Smooth muscle cell (in vitro differentiated cells): Measurements from ENCODE around the gene ARHGAP45. TPM values are rescaled to one million over a fixed set of nuclear protein-coding genes. Genes with fewer than 3 reads are reported as not detected.

Source experiments
- DNase-seq: peaks from one replicate; lab custom pipeline; 2025; ENCODE audit not compliant: unreplicated experiment; lab: John Stamatoyannopoulos, UW
- H2AFZ ChIP-seq: fragments of 200-600 bp; sonication (generic); 2 replicates; pipeline ENCODE4 v1.6.0; 2016; ENCODE audit warnings: antibody characterized with exemption, low read depth, mild to moderate bottlenecking
- H3F3A ChIP-seq: fragments of 200-600 bp; sonication (generic); 2 replicates; pipeline ENCODE4 v1.6.0; 2017; ENCODE audit warnings: antibody characterized with exemption, low read depth
- H3K27ac ChIP-seq: fragments of 200-600 bp; sonication (generic); 2 replicates; pipeline ENCODE4 v1.5.1; 2016; ENCODE audit warnings: low read depth, mild to moderate bottlenecking
- H3K27me3 ChIP-seq: fragments of 200-600 bp; sonication (generic); 2 replicates; pipeline ENCODE4 v1.6.1; 2016; ENCODE audit warnings: low read depth, mild to moderate bottlenecking
- H3K36me3 ChIP-seq: fragments of 200-600 bp; sonication (generic); 2 replicates; pipeline ENCODE4 v1.5.1; 2016; ENCODE audit warnings: low read depth
- H3K4me1 ChIP-seq: fragments of 200-600 bp; sonication (generic); 2 replicates; pipeline ENCODE4 v1.5.1; 2016; ENCODE audit warnings: low read depth
- H3K4me2 ChIP-seq: fragments of 200-600 bp; sonication (generic); 2 replicates; pipeline ENCODE4 v1.6.0; 2016; ENCODE audit warnings: mild to moderate bottlenecking
- H3K4me3 ChIP-seq: fragments of 200-600 bp; sonication (generic); 2 replicates; pipeline ENCODE4 v1.5.1; 2016; ENCODE audit warnings: mild to moderate bottlenecking
- H3K79me2 ChIP-seq: fragments of 200-600 bp; sonication (generic); 2 replicates; pipeline ENCODE4 v1.6.0; 2016; ENCODE audit warnings: low read depth, mild to moderate bottlenecking
- H3K9ac ChIP-seq: fragments of 200-600 bp; sonication (generic); 2 replicates; pipeline ENCODE4 v1.6.0; 2016; ENCODE audit warnings: low read depth
- H3K9me3 ChIP-seq: fragments of 200-600 bp; sonication (generic); replicated peaks from 2 replicates; pipeline ENCODE4 v1.5.1; 2016; ENCODE audit warnings: low read depth
- H4K20me1 ChIP-seq: fragments of 200-600 bp; sonication (generic); 2 replicates; pipeline ENCODE4 v1.6.0; 2016; ENCODE audit warnings: low read depth
- CTCF ChIP-seq: fragments of 200-600 bp; sonication (generic); IDR thresholded peaks from 2 replicates; pipeline ENCODE4 v1.5.1; 2017; ENCODE audit warnings: borderline replicate concordance, mild to moderate bottlenecking, antibody characterized with exemption; ENCODE audit not compliant: insufficient read depth, poor library complexity, severe bottlenecking
- WGBS: methylation state at CpG from one replicate; pipeline ENCODE4 v1.1.7; 2016; ENCODE audit warnings: low lambda C conversion rate; 5-methylcytosine and 5-hydroxymethylcytosine counted together
- polyA plus RNA-seq: library from polyadenylated mRNA; unstranded; fragments of >200 nt; fragmentation: Nextera tagmentation; extraction: Ambion mirVana; gene quantifications from 2 replicates; pipeline ENCODE4 v1.2.1, GENCODE V29; 2016
- total RNA-seq: library from RNA; depleted of rRNA; stranded (reverse); fragments of >200 nt; gene quantifications from 2 replicates; pipeline ENCODE4 v1.2.3, GENCODE V29; 2014

ARHGAP45 gene
- total and polyA plus RNA-seq, 2 experiments from 2014 or later, result 4.4 to 8.0 TPM

DNA sequence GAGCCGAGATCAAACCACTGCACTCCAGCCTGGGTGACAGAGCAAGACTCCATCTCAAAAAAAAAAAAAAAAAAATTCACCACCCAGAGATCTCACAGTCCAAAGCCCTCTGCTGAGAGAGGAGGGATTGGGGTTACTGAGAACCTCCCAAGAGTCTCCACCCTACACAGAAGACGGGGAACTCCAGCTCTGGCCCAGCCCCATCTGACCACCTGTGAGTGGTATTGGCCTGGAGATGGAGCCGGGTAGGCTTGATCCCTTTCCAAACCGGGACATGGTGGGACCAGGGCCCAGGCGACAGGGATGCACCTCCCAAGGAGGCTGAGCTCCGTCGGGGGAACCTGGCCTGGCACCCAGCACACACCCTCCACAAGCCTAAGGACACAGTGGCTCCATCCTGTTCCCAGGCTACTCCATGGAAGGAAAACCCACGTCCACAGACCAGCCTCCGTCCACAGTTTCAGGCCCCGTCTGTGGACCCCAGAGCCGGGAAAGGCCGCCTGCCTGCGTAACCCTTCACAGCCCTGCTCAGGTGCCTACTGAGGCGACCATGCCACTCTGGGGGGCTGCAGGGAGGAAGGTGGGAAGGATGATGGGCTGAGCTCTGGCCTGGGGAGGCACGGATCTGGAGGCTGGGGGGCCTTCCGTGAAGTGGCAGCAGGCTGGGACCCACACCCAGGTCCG is 47.9 kb upstream of the ARHGAP45 start:
- no peaks in the 10 kb centered on the region for H3K27me3 ChIP-seq
- H3K27ac ChIP-seq, result peak overlapping the region; percentile 11
- TF ChIP-seq CTCF, result no peak
- H2AFZ ChIP-seq, result no peak overlapping the region
- H3K9ac ChIP-seq, result peak overlapping the region; percentile 97
- WGBS, result 84% methylated on average over 17 of the region's 17 CpGs
- peaks cover 10% of the 10 kb centered on the region for H3F3A ChIP-seq
- no peaks in the 10 kb centered on the region for H3K36me3 ChIP-seq
- no peaks in the 10 kb centered on the region for H3K9me3 ChIP-seq
- peaks cover 66% of the 10 kb centered on the region for H4K20me1 ChIP-seq
- H3K4me2 ChIP-seq, result peak overlapping the region; percentile 96
- peak overlapping the region; percentile 87 for H3K4me3 ChIP-seq
- peaks cover 65% of the 10 kb centered on the region for H3K79me2 ChIP-seq
- DNase-seq, result no peak
- H3K4me1 ChIP-seq, result peaks cover 27% of the 10 kb centered on the region

DNA sequence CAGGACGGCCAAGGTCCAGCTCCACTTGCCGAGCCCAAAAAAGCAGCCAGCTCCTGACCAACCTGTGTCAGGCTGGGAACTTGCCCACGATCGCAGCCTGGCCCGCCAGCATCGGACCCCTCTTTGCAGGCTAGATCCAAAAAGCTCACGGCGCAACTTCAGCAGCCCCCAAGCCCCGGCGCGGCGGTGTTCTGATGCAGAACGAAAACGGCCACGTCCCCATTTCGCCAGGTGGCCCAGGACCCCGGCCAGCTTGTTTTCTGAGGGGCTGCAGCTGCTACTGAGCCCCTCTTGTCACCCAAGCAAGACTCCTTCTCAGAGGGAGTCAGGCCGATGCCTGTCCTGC is 47.4 kb upstream of the ARHGAP45 start:
- peaks cover 10% of the 10 kb centered on the region for H3F3A ChIP-seq
- peaks cover 27% of the 10 kb centered on the region for H3K4me1 ChIP-seq
- no peaks in the 10 kb centered on the region for H3K36me3 ChIP-seq
- H3K27ac ChIP-seq, result peak overlapping the region; percentile 95
- H4K20me1 ChIP-seq, result peaks cover 60% of the 10 kb centered on the region
- peak overlapping the region; percentile 87 for H3K4me3 ChIP-seq
- no peak for DNase-seq
- H2AFZ ChIP-seq, result no peak overlapping the region
- no peaks in the 10 kb centered on the region for H3K9me3 ChIP-seq
- H3K27me3 ChIP-seq, result no peaks in the 10 kb centered on the region
- H3K79me2 ChIP-seq, result peaks cover 60% of the 10 kb centered on the region
- TF ChIP-seq CTCF, result no peak
- H3K4me2 ChIP-seq, result peak overlapping the region; percentile 96
- WGBS, result 83% methylated on average over 18 of the region's 18 CpGs
- H3K9ac ChIP-seq, result peak overlapping the region; percentile 97

DNA sequence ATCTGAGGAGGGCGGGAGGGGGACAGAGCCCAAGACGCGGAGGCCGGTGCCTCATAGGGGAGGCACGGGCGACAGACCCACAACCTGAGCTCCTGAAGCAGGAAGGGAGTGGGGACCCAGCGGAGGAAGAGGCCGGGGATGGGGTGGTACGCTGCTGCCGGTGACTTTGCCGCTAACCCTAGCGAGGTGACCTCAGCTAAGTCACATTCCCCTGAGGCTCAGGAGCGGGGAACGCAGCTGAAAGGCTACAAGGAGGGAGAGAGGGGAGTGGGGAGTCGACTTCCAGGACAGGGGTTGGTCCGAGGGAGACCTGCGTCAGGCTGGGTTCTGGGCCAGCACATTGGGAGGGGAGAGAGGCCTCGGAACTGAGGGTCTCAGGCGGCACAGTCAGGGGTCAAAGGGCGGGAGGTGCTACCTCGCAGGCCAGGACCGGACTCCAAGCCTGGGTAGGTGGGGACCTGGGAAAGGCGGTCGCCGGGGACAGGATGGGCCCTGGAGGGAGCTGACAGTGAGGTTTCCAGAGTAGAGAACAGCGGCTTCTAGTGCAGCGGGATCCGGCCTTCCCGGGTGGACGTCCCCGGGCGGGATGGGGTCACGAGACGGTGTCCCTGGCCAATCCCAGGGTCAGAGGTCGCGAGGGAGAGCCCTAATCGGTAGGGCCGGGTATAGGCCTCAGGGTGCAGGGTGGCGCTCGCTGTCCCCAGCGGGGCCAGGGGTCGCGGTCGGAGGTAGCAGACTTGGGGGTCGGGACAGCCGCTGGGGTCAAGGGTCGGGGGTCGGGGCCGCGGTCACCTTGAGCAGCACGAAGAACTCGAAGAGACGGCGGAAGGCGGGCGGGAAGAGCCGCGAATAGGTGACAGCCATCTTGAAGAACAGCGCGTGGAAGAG is 46.7 kb upstream of the ARHGAP45 start:
- H3K36me3 ChIP-seq, result no peaks in the 10 kb centered on the region
- H3F3A ChIP-seq, result peaks cover 10% of the 10 kb centered on the region
- H3K4me2 ChIP-seq, result peak overlapping the region; percentile 96
- H2AFZ ChIP-seq, result no peak overlapping the region
- peak overlapping the region; percentile 95 for H3K27ac ChIP-seq
- peak overlapping the region; percentile 97 for H3K9ac ChIP-seq
- peaks cover 54% of the 10 kb centered on the region for H4K20me1 ChIP-seq
- H3K27me3 ChIP-seq, result no peaks in the 10 kb centered on the region
- no peak for DNase-seq
- peaks cover 27% of the 10 kb centered on the region for H3K4me1 ChIP-seq
- no peaks in the 10 kb centered on the region for H3K9me3 ChIP-seq
- peak overlapping the region; percentile 87 for H3K4me3 ChIP-seq
- WGBS, result 6% methylated on average over 40 of the region's 60 CpGs
- no peak for TF ChIP-seq CTCF
- peaks cover 54% of the 10 kb centered on the region for H3K79me2 ChIP-seq
